ENCODE measurements around the gene UBR7. TPM values are rescaled to one million over a fixed set of nuclear protein-coding genes. Genes with fewer than 3 reads are reported as not detected.
"Not testable (repeated sequence)": the region's sequence is repeated elsewhere in the genome, so short reads cannot be mapped to it uniquely, and the experiment has no call there.

Gene UBR7
- 10 to 100 TPM; 24.0 to 30.4 (median 25.2) TPM for polyA plus RNA-seq (ENCODE audit: insufficient read length in 10 of 10)
- long read RNA-seq, donor 1, transcript UBR7-201 (11 exons, 3,694 nt): major isoform, 7 of 7 reads
- long read RNA-seq, donor 1, partial matches to known transcripts: 0 of 7 reads
- long read RNA-seq, donor 1, other reads (novel, unspliced or antisense): 0 of 7 reads
- long read RNA-seq, donor 2, transcript UBR7-201 (11 exons, 3,694 nt): major isoform, 7 of 7 reads
- long read RNA-seq, donor 2, partial matches to known transcripts: 0 of 7 reads
- long read RNA-seq, donor 2, other reads (novel, unspliced or antisense): 0 of 7 reads
- long read RNA-seq, donor 3: 0 reads
- long read RNA-seq, donor 4, partial matches to known transcripts: 0 of 3 reads
- long read RNA-seq, donor 4, other reads (novel, unspliced or antisense): 0 of 3 reads
- long read RNA-seq, donor 5, transcript UBR7-201 (11 exons, 3,694 nt): major isoform, 8 of 8 reads
- long read RNA-seq, donor 5, partial matches to known transcripts: 0 of 8 reads
- long read RNA-seq, donor 5, other reads (novel, unspliced or antisense): 0 of 8 reads
- long read RNA-seq, donor 6, transcript UBR7-201 (11 exons, 3,694 nt): major isoform, 11 of 11 reads
- long read RNA-seq, donor 6, partial matches to known transcripts: 0 of 11 reads
- long read RNA-seq, donor 6, other reads (novel, unspliced or antisense): 0 of 11 reads
- long read RNA-seq, donor 7, transcript UBR7-201 (11 exons, 3,694 nt): major isoform, 6 of 6 reads
- long read RNA-seq, donor 7, partial matches to known transcripts: 0 of 6 reads
- long read RNA-seq, donor 7, other reads (novel, unspliced or antisense): 0 of 6 reads
- long read RNA-seq, donor 8, transcript UBR7-201 (11 exons, 3,694 nt): major isoform, 7 of 7 reads
- long read RNA-seq, donor 8, partial matches to known transcripts: 0 of 7 reads
- long read RNA-seq, donor 8, other reads (novel, unspliced or antisense): 0 of 7 reads
- long read RNA-seq, donor 9, partial matches to known transcripts: 0 of 2 reads
- long read RNA-seq, donor 9, other reads (novel, unspliced or antisense): 0 of 2 reads

- DNase-seq: peak; percentile 97 to 99 (median 97)
Measured at GRCh38 chr14:93206793-93207467, at the start of gene UBR7, which contains the start of gene GON7. Gene UBR7, plus strand, starts transcription at chr14:93207256. Its CDS starts 36 bp downstream, at chr14:93207292. Gene GON7, minus strand, starts transcription at chr14:93207065. Its CDS starts 28 bp downstream, at chr14:93207037.

GRCh38 chr14:93158349-93158748 is 48.7 kb upstream of the UBR7 start:
- DNase-seq: not testable (repeated sequence)

- not testable (repeated sequence) for DNase-seq
Measured at GRCh38 chr14:93159625-93160352, 47.3 kb upstream of the UBR7 start.

GRCh38 chr14:93160353-93160801 is 46.7 kb upstream of the UBR7 start:
- no peak for DNase-seq

- DNase-seq: no peak
Measured at GRCh38 chr14:93161411-93161940, 45.6 kb upstream of the UBR7 start.

- no peak for DNase-seq
Measured at GRCh38 chr14:93163564-93163963, 43.5 kb upstream of the UBR7 start.

- not testable (repeated sequence) for DNase-seq
Measured at GRCh38 chr14:93165271-93166265, 41.5 kb upstream of the UBR7 start.

GRCh38 chr14:93168610-93169009 is 38.4 kb upstream of the UBR7 start:
- DNase-seq: not testable (repeated sequence)

GRCh38 chr14:93169619-93170018 is 37.4 kb upstream of the UBR7 start:
- not testable (repeated sequence) for DNase-seq

GRCh38 chr14:93170141-93170540 is 36.9 kb upstream of the UBR7 start:
- not testable (repeated sequence) for DNase-seq

- DNase-seq: no peak
Measured at GRCh38 chr14:93171376-93171775, 35.7 kb upstream of the UBR7 start.

- DNase-seq: peak in 1 of 3 donors; percentile 33
Measured at GRCh38 chr14:93173943-93174395, 33.1 kb upstream of the UBR7 start.

GRCh38 chr14:93174731-93175130 is 32.3 kb upstream of the UBR7 start:
- DNase-seq: not testable (repeated sequence)

GRCh38 chr14:93175492-93175891 is 31.6 kb upstream of the UBR7 start:
- no peak for DNase-seq

GRCh38 chr14:93183596-93184317 is 23.3 kb upstream of the UBR7 start:
- DNase-seq: no peak

GRCh38 chr14:93184391-93185348 is 22.4 kb upstream of the UBR7 start, which contains the start of the genes LYSET and MOAP1:
Gene LYSET, plus strand, starts transcription at chr14:93185317. Its CDS starts 89 bp downstream, at chr14:93185406.
Gene MOAP1, minus strand, starts transcription at chr14:93184897. Its CDS starts 655 bp downstream, at chr14:93184242.
- DNase-seq: peak; percentile 81 to 95 (median 86)

GRCh38 chr14:93185349-93185720 is 21.7 kb upstream of the UBR7 start:
- DNase-seq: no peak
